Measurements from ENCODE around the gene C2. TPM values are rescaled to one million over a fixed set of nuclear protein-coding genes. Genes with fewer than 3 reads are reported as not detected.

Gene C2
- total RNA-seq, 1 experiment from 2014 or later, result 0.66 TPM

DNA sequence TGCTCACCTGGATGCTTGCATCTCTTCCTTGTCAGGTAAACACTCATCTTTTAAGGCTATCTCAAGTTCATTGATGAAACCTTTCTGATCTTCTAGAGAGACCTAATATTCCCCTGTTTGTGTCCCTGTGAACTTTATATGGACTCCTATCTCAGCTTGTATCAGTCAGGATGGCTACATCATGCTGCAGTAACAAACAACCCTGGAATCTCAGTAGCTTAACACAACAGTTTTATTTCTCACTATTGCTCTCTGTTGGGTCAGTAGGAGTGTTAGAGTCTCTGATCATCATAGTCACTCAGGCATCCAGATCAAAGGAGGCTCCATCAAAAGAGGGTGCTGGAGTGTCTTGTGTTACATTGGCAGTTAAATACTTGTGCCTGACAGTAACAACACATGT, 12.2 kb upstream of the C2 start:
- Mint-ChIP-seq H3K27ac (no peak overlapping the region), H3K4me1 (peaks cover 0 to 3% of the 10 kb centered on the region in 2 experiments; a peak in 1 of 4 replicates), H3K4me3 (no peak overlapping the region), H3K36me3 (ENCODE audit: insufficient read depth in 1 of 3, low read depth in 3 of 3) (no peaks in the 10 kb centered on the region), H3K27me3 (ENCODE audit: low read depth) (peaks cover 1% of the 10 kb centered on the region), H3K9me3 (no peaks in the 10 kb centered on the region)
- H3K4me2 ChIP-seq (ENCODE audit: insufficient read depth, insufficient read length, low read length), result no peak overlapping the region
- H2BK15ac ChIP-seq (ENCODE audit: low read depth, low read length), result no peak overlapping the region
- H4K91ac ChIP-seq (ENCODE audit: insufficient read length, low read depth, low read length), result no peak overlapping the region
- no peak overlapping the region for H4K8ac ChIP-seq (replicated peaks; ENCODE audit: insufficient read length, low read depth, low read length)
- H3K23ac ChIP-seq (ENCODE audit: insufficient read length, low read depth, low read length), result no peak overlapping the region
- no peak overlapping the region for H3K27ac ChIP-seq (ENCODE audit: insufficient read length, low read depth, low read length)
- no peak overlapping the region for H2BK5ac ChIP-seq (ENCODE audit: insufficient read length, low read length)
- peak overlapping the region; percentile 71 for H2AK5ac ChIP-seq (ENCODE audit: insufficient read length, low read length)
- H3K9me3 ChIP-seq (ENCODE audit: control insufficient read depth, low read depth, low read length), result no peaks in the 10 kb centered on the region
- no peak overlapping the region for H3K4ac ChIP-seq (ENCODE audit: low read depth, low read length)
- no peak overlapping the region for H2BK12ac ChIP-seq (ENCODE audit: insufficient read length, low read depth, low read length)
- no peak overlapping the region for H3T11ph ChIP-seq (ENCODE audit: low read length)
- no peaks in the 10 kb centered on the region for H3K27me3 ChIP-seq (ENCODE audit: insufficient read depth, low read length)
- H3K9ac ChIP-seq (ENCODE audit: extremely low read depth, insufficient read length, low read length), result no peak overlapping the region
- no peak overlapping the region for H4K5ac ChIP-seq (ENCODE audit: insufficient read length, low read depth, low read length)
- H3K18ac ChIP-seq (ENCODE audit: insufficient read length, low read depth, low read length), result no peak overlapping the region
- no peak overlapping the region for H2BK120ac ChIP-seq (ENCODE audit: low read depth, low read length, poor library complexity, severe bottlenecking)
- H3K14ac ChIP-seq (ENCODE audit: insufficient read depth, low read length), result no peak overlapping the region
- H2BK20ac ChIP-seq (ENCODE audit: low read depth, low read length, poor library complexity, severe bottlenecking), result no peak overlapping the region
- no peaks in the 10 kb centered on the region for H3K23me2 ChIP-seq (ENCODE audit: insufficient read length, low read depth, low read length, poor library complexity, severe bottlenecking)
- H3K4me1 ChIP-seq (ENCODE audit: insufficient read depth, low read length), result no peaks in the 10 kb centered on the region
- no peaks in the 10 kb centered on the region for H3K79me1 ChIP-seq (ENCODE audit: insufficient read depth, low read depth, low read length, poor library complexity, severe bottlenecking)
- no peaks in the 10 kb centered on the region for H4K20me1 ChIP-seq (ENCODE audit: control insufficient read depth, insufficient read depth, insufficient read length)
- no peak overlapping the region for H2AFZ ChIP-seq (ENCODE audit: low read length)
- H3K56ac ChIP-seq (ENCODE audit: insufficient read length, low read depth, low read length), result no peak overlapping the region
- DNase-seq, result no peak
- H3K79me2 ChIP-seq (ENCODE audit: insufficient read depth, low read length), result no peaks in the 10 kb centered on the region
- TF ChIP-seq, protein P1, sequence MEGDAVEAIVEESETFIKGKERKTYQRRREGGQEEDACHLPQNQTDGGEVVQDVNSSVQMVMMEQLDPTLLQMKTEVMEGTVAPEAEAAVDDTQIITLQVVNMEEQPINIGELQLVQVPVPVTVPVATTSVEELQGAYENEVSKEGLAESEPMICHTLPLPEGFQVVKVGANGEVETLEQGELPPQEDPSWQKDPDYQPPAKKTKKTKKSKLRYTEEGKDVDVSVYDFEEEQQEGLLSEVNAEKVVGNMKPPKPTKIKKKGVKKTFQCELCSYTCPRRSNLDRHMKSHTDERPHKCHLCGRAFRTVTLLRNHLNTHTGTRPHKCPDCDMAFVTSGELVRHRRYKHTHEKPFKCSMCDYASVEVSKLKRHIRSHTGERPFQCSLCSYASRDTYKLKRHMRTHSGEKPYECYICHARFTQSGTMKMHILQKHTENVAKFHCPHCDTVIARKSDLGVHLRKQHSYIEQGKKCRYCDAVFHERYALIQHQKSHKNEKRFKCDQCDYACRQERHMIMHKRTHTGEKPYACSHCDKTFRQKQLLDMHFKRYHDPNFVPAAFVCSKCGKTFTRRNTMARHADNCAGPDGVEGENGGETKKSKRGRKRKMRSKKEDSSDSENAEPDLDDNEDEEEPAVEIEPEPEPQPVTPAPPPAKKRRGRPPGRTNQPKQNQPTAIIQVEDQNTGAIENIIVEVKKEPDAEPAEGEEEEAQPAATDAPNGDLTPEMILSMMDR (conservative IDR thresholded peaks at IDR 0.05), result 0 out of 3 replicates have a peak, but pooled peaks have one; percentile 17

Data from H9 (cell line).